GM21737 (cell line): ENCODE data around the gene KRTAP3-2.

Source experiments
- ATAC-seq: cut with Tn5 transposase; IDR thresholded peaks from one replicate; pipeline ENCODE4 v1.9.1; 2021; ENCODE audit warnings: mild to moderate bottlenecking, moderate library complexity; ENCODE audit not compliant: unreplicated experiment

Gene KRTAP3-2

DNA sequence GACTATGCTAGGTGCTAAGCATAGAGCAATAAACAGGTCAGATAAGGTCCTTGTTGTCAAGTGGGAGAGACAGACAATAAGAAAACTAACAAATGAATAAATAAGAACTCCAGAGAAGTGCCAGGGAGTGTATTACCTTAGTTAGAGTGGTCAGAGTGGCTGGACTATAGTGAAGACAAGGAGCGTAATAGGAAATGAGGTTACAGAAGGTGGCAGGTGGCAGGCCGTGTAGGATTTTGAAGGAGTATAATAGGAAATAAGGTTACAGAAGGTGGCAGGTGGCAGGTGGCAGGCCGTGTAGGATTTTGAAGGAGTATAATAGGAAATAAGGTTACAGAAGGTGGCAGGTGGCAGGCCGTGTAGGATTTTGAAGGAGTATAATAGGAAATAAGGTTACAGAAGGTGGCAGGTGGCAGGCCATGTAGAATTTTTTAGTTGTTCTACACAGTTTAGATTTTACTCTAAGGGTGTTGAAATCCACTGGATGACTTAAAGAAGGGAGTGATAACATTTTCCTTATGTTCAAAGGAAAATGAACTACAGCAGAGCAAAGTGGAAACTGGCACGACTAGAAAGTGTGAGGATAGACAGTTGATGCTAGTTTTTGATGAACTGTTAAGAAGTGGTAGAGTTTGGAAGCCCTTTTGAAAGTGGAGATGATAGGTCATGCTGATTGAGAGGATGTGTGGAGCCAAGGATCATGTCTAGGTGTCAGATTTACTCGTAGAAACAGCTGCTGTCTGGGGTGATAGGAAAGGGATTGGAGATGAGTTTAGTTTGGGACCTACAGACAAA, 12.8 kb upstream of the KRTAP3-2 start:
- no peak for ATAC-seq

- no peak for ATAC-seq
Measured at GRCh38 chr17:41010441-41010840, 10.7 kb upstream of the KRTAP3-2 start.

- ATAC-seq: no peak
Measured at GRCh38 chr17:41009936-41010335, 10.2 kb upstream of the KRTAP3-2 start.

GRCh38 chr17:41009301-41009760, 9.6 kb upstream of the KRTAP3-2 start:
- ATAC-seq: no peak

DNA sequence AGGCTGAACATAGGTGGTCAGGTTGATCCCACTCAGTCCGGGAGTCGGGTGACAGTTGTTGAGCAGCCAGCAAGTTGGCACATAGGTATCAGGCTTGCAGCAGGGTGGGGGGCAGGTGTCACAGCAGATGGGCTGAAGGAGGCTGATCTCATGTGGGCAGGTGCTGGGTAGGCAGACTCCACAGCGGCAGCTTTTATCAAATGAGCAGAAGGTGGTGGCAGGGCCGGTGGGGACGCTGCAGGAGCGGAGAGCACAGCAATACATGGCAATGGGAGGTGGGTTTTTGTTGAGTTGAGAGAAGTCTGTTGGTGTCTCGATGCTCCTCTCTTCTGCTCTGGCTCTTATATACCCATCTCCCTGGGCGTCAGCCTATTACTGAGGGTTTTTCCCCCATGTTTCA, 9.1 kb upstream of the KRTAP3-2 start, which contains the start of gene KRTAP3-1:
TSS of gene KRTAP3-1 (minus strand) at position 318 of the 400 bp plus-strand sequence. CDS start at position 264, 54 bp downstream.
- no peak for ATAC-seq

DNA sequence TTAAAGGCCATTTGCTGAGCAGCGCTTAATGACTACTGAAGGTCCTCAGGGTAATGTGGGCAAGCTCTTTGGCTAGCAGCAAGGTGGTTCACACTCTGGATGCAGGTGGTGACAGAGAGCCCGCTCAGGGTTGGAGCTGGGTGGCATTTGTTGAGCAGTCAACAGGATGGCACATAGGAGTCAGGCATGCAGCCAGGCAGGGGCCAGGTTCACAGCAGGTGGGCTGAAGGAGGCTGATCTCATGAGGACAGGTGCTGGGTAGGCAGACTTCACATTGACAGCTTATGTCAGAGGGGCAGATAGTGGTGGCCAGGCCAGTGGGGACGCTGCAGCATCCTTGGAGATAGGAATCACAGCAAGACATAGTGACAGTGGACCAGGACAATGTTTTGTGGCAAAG, 4.7 kb upstream of the KRTAP3-2 start:
- ATAC-seq: no peak

DNA sequence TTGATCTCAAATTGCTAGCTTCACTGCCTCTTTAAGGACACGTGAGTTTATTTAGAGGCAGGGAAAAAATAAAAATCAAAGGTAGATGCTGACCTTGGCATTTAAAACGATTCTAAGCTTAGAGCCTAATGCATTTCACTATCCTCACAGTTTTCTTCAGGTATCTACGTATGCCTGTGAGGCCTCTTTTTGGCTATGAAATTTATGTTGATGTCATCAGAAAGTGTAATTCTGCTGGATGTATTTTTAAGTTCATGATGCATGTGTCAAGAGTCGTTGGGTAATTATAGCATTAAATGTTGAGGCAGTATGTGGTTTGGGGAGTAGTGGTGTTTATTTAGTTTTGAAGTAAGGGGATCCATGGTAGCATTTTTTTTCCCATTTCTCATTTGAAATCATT, 4.2 kb upstream of the KRTAP3-2 start:
- no peak for ATAC-seq

- ATAC-seq: no peak
Measured at GRCh38 chr17:41002814-41003213, 3.1 kb upstream of the KRTAP3-2 start.

- ATAC-seq: no peak
Measured at GRCh38 chr17:41001795-41002194, 2.1 kb upstream of the KRTAP3-2 start.

DNA sequence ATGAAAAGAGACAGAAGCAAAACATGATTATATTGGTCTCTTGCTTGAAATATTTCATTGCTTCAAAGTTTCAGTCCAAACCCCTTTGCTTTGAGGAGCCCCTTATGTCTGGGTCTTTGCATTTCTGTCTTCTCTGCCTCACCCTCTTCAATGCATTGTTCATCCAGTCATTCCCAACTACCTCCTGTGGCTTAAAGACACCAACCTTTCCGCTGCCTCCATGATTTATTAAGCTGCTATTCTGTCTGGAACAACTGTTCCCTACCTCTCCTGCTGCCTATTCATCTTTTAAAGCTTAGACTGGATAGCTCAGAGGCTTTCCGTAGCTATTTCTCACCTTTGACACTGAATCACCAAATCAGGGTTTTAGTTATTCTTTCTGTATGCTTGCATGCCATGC, 2.3 kb downstream of the KRTAP3-2 start:
- no peak for ATAC-seq

DNA sequence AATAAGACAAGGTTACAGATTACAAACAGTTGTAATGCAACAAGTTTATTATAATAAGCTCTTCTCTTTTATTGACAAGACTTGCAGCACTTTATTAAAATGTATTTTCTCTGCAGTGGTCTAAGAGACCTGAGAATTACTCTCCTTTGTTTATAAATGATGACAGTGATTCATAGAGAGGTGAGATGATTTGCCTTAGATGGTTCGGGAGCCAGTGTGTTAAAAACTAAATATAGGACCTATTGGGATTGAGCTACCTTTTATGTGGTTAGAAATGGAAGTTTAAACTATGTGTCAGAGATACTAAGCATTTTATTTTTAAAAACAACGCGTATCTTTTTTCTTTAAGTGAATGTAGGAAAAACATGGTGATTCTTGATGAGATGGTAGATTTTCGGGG, 2.9 kb downstream of the KRTAP3-2 start:
- ATAC-seq: no peak

DNA sequence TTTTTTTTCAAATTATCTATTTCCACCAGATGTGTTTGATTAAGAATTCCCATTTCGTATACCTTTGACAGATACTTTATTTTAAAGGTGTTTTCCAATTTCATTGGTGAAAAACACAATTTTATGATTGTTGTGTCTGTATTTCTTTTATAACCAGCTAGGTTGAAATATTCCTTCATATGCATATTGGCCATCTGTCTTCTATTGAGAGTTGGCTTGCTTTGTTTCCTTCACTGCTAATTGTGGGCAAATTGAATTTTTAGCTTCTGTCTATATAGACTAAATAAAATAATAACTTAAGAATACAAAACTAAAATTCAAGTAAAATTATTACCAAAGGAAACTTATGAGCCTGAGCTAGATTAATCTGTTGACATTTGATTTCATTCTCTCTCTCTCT, 4.6 kb downstream of the KRTAP3-2 start:
- no peak for ATAC-seq

DNA sequence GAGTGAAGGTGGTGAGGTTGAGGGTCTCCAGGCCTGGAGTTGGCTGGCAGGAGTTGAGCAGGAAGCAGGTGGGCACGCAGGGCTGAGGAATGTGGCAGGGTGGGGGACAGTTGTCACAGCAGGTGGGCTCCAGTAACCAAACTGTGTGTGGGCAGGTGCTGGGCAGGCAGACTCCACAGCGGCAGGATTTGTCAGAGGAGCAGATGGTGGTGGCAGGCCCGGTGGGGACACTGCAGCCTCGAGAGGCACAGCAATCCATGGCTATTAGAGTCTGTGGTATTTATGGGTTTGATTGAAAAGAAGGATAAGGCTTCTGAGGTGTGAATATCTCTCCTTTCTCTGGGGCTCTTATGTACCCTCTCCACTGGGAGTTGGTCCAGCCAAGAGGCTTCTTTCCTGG, 5.9 kb downstream of the KRTAP3-2 start, which contains the start of gene KRTAP3-3:
TSS of gene KRTAP3-3 (minus strand) at position 326 of the 400 bp plus-strand sequence. CDS start at position 259, 67 bp downstream.
- no peak for ATAC-seq

GRCh38 chr17:40993084-40993483, 6.6 kb downstream of the KRTAP3-2 start:
- ATAC-seq: no peak

- ATAC-seq: no peak
Measured at GRCh38 chr17:40992666-40993065, 7.0 kb downstream of the KRTAP3-2 start.

DNA sequence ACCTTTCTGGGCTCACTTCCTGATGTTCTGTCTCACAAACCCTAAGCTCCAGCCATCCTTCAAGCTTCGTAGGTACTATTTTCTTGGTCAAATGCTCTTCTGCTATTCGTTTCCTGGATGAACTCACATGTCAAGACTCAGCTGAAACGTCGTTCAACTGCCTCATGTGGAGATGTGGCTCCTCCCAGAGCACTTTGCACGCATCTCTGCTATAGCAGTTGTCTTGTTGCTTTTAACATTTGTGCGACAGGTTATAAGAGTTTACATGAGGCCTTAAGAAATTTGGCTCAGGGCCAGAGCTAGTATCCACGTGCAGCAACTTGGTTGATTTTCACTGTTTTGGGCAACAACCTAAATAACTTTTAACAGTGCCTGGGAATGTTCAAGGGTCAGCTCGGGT, 12.8 kb downstream of the KRTAP3-2 start:
- no peak for ATAC-seq

DNA sequence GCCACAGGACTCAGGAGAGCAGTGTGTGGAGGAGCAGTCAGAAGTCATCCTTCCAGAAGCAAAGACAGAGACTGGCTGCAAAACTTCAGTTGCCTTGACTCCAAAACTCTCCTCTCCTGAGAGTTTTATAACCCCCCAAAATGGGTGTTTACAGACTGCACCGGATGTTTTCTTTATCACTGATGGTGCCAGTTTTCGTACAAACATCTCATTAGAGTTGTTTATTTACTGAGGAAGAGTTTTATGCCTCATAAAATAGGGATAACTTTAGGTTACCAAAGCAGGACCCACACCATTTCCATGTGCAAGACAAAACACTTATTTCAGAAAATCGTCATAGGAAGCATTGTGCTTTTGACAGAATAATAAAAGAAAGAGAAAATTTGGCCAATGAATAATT, 15.5 kb downstream of the KRTAP3-2 start, which contains the start of gene KRT40:
TSS of gene KRT40 (minus strand) at position 101 of the 400 bp plus-strand sequence. CDS start at position 48, 53 bp downstream.
- ATAC-seq: no peak

DNA sequence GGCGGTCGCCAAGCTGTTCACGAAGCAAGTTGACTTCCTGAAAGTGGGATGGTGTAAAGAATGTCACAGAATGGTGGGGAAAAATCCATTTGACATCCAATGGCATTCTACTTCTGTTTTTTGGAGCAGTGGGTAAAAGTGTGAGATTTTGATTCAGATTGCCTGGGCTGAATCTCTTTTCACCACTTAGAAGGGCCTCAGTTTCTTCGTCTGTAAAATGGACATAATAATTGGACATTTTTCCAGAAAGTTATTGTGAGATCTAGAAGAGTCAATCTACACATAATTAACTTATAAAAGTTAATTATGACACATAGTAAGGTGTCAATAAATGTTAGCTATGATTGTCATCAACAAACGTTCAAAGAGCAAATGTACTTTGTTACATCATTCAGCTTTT, 18.6 kb downstream of the KRTAP3-2 start:
- no peak for ATAC-seq

DNA sequence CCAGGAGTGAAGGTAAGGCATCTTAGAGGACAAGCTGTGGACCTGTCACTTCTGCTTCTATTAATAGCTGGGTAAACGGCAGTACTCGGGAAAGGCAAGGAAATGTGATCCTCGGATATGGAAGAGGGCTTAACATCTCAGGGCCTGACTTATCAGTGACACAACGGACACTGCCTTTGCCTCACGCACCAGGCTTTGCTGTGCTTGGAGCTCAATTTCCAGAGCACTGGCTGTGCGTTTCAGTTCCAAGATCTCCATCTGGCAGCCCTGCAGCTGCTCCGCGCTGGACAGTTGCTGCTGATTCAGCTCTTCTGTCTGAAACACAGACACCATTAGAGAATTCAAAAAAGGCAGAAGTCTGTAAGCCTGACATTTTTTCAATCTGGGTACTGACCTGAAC, 19.1 kb downstream of the KRTAP3-2 start:
- ATAC-seq: no peak

- ATAC-seq: no peak
Measured at GRCh38 chr17:40980117-40980516, 19.6 kb downstream of the KRTAP3-2 start.

DNA sequence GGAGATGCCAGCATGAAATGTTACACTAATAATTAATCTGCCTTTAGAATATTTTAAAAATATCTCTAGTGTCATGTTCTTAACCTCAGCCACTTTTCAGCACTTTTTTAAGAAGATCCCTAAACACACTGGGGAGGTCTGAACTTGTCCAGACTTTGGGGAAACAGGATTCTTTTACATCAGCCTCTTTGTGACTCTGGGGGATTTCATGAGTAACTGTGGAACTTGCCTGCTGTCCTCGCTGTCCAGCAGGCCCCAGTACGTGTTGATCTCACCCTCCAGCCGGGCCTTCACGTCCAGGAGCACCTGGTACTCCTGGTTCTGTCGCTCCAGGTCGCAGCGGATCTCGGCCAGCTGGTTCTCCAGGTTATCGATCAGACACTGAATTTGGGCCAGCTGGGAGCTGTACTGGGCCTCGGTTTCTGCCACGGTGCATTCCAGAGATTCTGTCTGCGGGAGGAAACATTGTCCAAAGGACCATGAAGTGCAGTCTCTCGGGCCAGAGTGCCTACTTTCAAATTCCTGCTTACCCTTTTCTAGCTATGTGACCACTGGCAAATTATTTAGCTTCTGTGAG, 21.0 kb downstream of the KRTAP3-2 start:
- ATAC-seq: no peak

DNA sequence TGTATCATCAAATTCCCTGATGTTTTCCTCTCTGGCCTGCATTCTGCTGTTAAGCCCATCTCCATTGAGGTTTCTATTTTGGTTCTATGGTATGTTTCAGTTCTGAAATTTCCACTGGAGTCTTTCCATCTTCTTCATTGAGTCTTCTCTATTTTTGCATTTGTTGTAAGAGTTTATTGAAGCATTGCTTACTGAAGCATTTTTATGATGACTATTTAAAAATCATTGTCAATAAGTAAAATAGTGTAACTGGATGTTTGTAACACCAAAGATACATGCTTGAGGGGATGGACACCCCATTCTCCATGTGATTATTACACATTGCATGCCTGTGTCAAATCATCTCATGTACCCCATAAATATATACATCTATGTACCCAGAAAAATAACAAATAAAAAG, 24.2 kb downstream of the KRTAP3-2 start:
- ATAC-seq: no peak
